ENCODE measurements around the gene NOC4L.

DNA sequence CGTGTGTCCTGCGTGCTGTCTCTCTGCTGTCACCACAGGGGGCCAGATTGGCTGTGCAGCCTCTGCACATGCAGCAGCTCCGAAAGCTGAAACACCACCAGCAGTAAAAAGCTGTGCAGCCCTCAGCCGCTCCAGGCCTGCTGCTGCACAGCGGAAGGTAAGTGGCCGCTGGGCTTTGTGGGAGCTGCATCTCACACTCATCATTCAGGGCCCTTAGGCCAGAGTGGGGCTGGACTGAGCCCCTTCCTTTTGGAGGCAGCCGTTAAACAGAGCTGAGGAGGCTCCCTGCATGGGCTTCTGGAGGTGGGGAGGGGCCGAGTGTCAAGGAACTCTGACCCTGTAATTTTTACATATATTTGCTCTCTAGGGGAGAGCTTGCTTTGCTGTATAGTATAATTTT is 17.2 kb upstream of the NOC4L start:
- TF ChIP-seq, protein P1, sequence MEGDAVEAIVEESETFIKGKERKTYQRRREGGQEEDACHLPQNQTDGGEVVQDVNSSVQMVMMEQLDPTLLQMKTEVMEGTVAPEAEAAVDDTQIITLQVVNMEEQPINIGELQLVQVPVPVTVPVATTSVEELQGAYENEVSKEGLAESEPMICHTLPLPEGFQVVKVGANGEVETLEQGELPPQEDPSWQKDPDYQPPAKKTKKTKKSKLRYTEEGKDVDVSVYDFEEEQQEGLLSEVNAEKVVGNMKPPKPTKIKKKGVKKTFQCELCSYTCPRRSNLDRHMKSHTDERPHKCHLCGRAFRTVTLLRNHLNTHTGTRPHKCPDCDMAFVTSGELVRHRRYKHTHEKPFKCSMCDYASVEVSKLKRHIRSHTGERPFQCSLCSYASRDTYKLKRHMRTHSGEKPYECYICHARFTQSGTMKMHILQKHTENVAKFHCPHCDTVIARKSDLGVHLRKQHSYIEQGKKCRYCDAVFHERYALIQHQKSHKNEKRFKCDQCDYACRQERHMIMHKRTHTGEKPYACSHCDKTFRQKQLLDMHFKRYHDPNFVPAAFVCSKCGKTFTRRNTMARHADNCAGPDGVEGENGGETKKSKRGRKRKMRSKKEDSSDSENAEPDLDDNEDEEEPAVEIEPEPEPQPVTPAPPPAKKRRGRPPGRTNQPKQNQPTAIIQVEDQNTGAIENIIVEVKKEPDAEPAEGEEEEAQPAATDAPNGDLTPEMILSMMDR (IDR thresholded peaks at IDR 0.05): no peak
- no peak for TF ChIP-seq ZFX (IDR thresholded peaks at IDR 0.05; ENCODE audit: borderline replicate concordance)
